T47D (cell line): ENCODE data around the gene MAGI2.

Experiments used
- DNase-seq, 2 experiments: peaks; one replicate each; pipeline versions ENCODE4 v3.0.0 to v3.0.0-alpha.2; 2011 to 2012; ENCODE audit warnings: low read depth in 1 of 2, low spot score in 1 of 2
- JUND ChIP-seq: IDR thresholded peaks from 2 replicates; pipeline ENCODE4 v1.6.1; 2012; ENCODE audit warnings: low read depth
- in situ Hi-C: cut with HindIII; loops from 2 replicates; pipeline ENCODE4 v1.10.0; 2016; ENCODE audit warnings: low sequenced_read_pairs, low pct_unique_long_range_greater_than_20kb

The MAGI2 gene

DNA sequence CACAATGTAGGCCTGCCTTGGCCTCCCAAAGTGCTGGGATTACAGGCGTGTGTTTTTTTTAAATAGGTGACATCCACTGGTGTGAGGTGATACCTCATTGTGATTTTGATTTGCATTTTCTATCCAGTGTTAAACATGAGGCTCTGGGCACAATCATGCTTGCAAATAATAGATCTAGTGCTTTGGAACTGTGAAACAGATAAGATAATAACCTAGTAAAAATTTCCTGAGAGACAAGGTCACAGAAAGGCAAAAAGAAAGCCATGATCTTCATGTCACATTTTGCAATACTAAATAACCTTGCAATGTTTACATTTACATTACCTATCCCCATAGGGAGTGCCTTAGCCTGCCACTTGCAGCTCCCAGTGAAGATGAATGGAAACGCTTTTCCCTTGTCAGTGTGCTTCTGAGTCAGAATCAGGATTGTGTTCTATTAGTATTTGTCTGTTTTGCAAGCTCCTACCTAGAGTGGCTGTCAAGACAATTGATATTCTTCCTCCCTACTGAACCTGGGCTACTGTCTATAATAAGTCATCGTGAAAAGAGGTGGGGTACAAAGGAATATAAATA, 1398.4 kb downstream of the MAGI2 start:
- TF ChIP-seq JUND: no peak
- in situ Hi-C loops: no loop called here

GRCh38 chr7:78052112-78052511, 1401.4 kb downstream of the MAGI2 start:
- in situ Hi-C loops: no loop called here
- no peak for TF ChIP-seq JUND
- DNase-seq: no peak

More for the DNA sequence above, 1398.4 kb downstream of the MAGI2 start:
- no peak for DNase-seq

- DNase-seq: no peak
- in situ Hi-C loops: no loop called here
- no peak for TF ChIP-seq JUND
These were observed 1405.7 kb downstream of the MAGI2 start for GRCh38 chr7:78047800-78048199.

DNA sequence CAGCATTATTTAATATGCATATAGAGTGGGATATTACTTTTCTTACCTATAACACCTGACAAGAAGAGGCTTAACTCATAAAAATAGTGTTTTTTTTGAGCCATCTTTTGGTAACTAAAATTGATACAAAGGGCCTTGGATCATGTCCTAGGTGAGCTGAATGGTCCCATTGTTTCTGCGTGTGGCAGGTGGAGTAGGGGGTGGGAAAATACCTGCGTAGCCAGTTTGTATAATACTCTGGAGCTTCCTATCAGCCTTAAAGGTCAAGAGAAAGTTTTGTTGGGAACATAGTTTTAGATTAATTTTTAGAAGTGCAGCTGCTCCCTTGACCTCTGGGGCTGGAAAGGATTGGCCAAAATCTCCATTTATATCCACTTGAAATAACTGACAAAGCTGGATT, 1410.3 kb downstream of the MAGI2 start:
- DNase-seq: no peak
- in situ Hi-C loops: no loop called here
- no peak for TF ChIP-seq JUND

DNA sequence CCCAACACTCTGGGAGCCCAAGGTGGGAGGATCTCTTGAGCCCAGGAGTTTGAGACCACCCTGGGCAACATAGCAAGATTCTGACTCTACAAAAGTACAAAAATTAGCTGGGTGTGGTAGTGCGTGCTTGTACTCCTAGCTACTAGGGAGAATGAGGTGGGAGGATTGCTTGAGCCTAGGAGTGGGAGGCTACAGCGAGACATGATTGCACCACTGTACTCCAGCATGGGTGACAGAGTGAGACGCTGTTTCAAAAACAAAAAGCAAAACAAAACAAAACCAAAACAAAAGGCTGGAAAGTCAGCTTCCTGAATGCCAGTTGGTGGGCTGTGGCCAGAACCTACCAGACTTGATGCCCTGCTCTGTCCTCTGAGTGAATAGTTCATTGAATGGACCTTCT, 1412.0 kb downstream of the MAGI2 start:
- TF ChIP-seq JUND: no peak
- no peak for DNase-seq
- in situ Hi-C loops: no loop called here

DNA sequence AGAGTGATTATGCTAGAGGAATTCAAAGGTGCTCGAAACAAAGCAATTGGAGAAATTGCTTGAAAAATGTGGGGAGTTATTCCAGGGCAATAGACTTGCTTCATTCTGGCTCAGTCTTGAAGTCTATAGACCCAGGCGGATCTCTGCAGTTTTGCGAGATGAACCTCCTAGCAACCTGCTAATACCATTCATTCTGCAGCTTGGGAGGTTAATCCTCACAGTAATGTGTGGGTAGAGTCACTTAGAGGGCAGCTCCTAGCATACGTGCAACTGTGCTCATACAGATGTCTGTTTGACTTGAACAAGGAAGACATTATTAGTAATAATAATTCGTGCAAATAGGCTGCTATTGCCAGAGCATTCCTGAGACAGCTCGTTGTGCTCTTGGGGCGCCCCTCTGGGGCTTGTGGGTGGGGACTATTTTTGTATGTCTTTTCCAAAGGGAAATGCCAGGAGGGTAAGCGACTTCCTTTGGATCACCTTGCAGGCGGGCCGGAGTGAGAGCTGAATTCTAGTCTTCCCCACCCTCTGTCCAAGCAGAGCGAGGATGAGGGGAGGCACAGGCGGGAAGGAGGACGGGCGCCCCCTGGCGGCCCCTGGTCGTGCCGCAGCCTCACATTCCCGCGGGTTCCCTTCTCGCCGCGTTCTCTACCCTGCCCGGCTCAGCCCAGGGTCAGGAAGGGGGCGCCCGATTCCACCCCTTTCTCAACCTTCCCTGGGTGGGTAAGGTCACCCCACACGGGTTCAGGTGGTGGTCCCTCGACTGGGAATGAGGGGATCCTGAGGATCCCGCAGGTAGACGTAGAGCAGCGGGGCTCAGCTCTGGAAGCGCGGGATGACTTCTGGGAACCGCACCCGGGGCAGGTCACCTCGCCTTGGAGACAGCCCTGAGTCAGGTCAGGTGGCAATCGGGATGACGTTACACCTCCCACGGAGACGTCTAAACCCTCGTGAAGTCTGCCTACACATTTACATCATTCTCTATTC, 1413.4 kb downstream of the MAGI2 start:
- no peak for TF ChIP-seq JUND
- DNase-seq: peak in 1 of 2 experiments; percentile 41
- in situ Hi-C loops: no loop called here

GRCh38 chr7:78038465-78039080, 1414.9 kb downstream of the MAGI2 start:
- in situ Hi-C loops: no loop called here
- DNase-seq: no peak
- TF ChIP-seq JUND: no peak

- no peak for TF ChIP-seq JUND
- DNase-seq: no peak
- in situ Hi-C loops: no loop called here
These were observed 1415.9 kb downstream of the MAGI2 start for GRCh38 chr7:78037603-78038002.

- DNase-seq: no peak
- TF ChIP-seq JUND: no peak
- in situ Hi-C loops: no loop called here
These were observed 1420.1 kb downstream of the MAGI2 start for GRCh38 chr7:78033410-78033809.

DNA sequence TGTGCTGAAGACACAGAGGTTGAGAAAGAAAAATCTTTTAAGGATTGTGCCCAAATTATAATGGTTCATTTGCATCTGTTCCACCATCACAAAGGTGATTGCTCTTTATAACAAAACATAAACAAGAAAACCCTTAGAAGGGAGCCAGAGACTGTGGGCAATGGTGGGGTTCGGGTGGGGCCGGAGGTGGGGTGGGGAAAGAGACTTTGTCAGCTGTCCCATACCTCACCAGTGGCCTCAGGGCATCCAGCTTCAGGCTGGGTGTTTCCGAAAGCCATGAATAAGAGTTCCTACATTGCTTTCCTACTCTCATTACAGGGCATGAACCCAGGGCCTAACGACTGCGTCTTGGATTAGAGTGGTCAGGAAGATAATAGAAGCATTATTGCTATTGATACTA, 1427.0 kb downstream of the MAGI2 start:
- in situ Hi-C loops: no loop called here
- TF ChIP-seq JUND: no peak
- no peak for DNase-seq

- no peak for DNase-seq
- in situ Hi-C loops: no loop called here
- no peak for TF ChIP-seq JUND
These were observed 1428.9 kb downstream of the MAGI2 start for GRCh38 chr7:78024591-78024990.

DNA sequence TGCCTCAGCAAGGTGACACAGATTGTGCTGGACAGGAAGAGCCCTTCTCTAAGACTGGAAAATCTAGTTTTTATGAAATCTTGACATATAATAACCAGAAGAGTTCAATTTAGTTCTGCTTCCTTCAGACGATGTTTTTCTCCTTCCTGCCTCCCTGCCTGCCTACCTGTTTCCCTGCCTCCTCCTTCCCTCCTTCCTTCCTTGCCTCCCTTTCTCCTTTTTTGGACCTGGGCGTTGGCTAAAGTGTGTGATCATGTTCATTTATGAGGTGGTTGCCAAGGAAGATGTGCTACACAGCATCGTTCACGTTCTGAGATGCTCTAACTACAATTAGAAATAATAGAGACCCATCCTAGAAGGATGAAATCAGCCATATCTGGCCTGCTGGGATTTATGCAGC, 1430.3 kb downstream of the MAGI2 start:
- in situ Hi-C loops: no loop called here
- no peak for DNase-seq
- no peak for TF ChIP-seq JUND

GRCh38 chr7:78022165-78022564, 1431.3 kb downstream of the MAGI2 start:
- in situ Hi-C loops: no loop called here
- no peak for DNase-seq
- no peak for TF ChIP-seq JUND
